NT2/D1 (cell line): Measurements from ENCODE around the gene NACA2.

Source experiments
- SUZ12 ChIP-seq: IDR thresholded peaks from 2 replicates; pipeline ENCODE4 v1.6.1; 2011; ENCODE audit not compliant: insufficient read length, insufficient read depth; ENCODE audit errors: extremely low read depth
- YY1 ChIP-seq: IDR thresholded peaks from 2 replicates; pipeline ENCODE4 v1.6.1; 2011; ENCODE audit not compliant: insufficient read length, insufficient read depth

DNA sequence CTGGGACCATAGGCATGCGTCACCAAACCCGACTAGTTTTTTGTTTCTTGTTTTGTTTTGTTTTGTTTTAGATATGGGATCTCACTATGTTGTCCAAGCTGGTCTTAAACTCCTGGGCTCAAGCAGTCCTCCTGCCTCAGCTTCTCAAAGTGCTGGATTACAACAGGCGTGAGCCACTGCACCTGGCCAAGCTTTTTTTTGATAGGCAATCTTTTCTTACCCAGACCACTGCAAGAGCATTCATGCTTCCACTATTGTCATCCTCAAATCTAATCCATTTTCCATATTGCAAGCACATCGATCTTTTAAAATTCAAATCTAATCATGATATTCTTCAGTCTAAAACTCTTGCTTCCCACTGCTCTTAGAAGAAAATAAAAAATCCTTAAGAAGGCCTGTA is 10.3 kb upstream of the NACA2 start:
- TF ChIP-seq SUZ12 (no peak), YY1 (no peak)
